Psoas muscle (tissue), 8 donors: ENCODE measurements around the gene TBC1D19. TPM values are rescaled to one million over a fixed set of nuclear protein-coding genes. Genes with fewer than 3 reads are reported as not detected.
A peak's percentile ranks its signal among the peaks of the same experiment; 100 is the strongest.

ENCODE experiments used
- ATAC-seq, 4 donors: fragments of 200-7000 bp; cut with Tn5 transposase; one replicate each; pipeline ENCODE4 v1.9.1; 2020; ENCODE audit warnings: moderate library complexity in 3 of 4, mild to moderate bottlenecking in 2 of 4
- DNase-seq, 2 donors: peaks; one replicate each; pipeline ENCODE4 v3.0.0-alpha.2; 2020
- H3K27ac ChIP-seq: fragments of 200-600 bp; one replicate; pipeline ENCODE4 v1.8.0; 2022
- H3K27me3 ChIP-seq, 3 donors: fragments of 200-600 bp in 1 of 3; one replicate each; pipeline versions ENCODE4 v1.6.1 to v1.8.0; 2013 to 2022; ENCODE audit warnings: low read length in 2 of 3, mild to moderate bottlenecking in 2 of 3, moderate library complexity in 1 of 3; ENCODE audit not compliant: insufficient read depth in 3 of 3
- H3K36me3 ChIP-seq, 2 donors: fragments of 200-600 bp in 1 of 2; one replicate each; pipeline versions ENCODE4 v1.6.1 to v1.8.0; 2013 to 2022; ENCODE audit warnings: low read depth in 1 of 2, mild to moderate bottlenecking in 1 of 2, moderate library complexity in 1 of 2; ENCODE audit not compliant: insufficient read depth in 1 of 2
- H3K4me1 ChIP-seq: fragments of 200-600 bp; one replicate; pipeline ENCODE4 v1.8.0; 2022
- H3K4me3 ChIP-seq: fragments of 200-600 bp; one replicate; pipeline ENCODE4 v1.8.0; 2022; ENCODE audit warnings: mild to moderate bottlenecking
- H3K9me3 ChIP-seq: fragments of 200-600 bp; one replicate; pipeline ENCODE4 v1.8.0; 2022
- CTCF ChIP-seq: fragments of 200-600 bp; IDR thresholded peaks from one replicate; pipeline ENCODE4 v1.8.0; 2022; ENCODE audit warnings: antibody characterized with exemption
- WGBS, 3 donors: extraction: QIAGEN DNeasy Blood & Tissue Kit; methylation state at CpG; one replicate each; pipeline versions ENCODE4 v1.1.6 to v1.1.7; 2013; 5-methylcytosine and 5-hydroxymethylcytosine counted together
- intact Hi-C, 2 donors: fragments of 100-400 bp; cut with DNase I; formaldehyde crosslinking; loops; one replicate each; pipeline versions ENCODE4 v1.11.0 to v1.14.2; 2022
- polyA plus RNA-seq, 3 donors: library from polyadenylated mRNA; stranded (reverse); fragments of 200-250 nt; gene quantifications; one replicate each; pipeline ENCODE4 v1.2.3, GENCODE V29; 2013
- total RNA-seq, 4 donors: library from RNA; stranded (reverse); fragmentation: NEBNext Ultra II Directional in 2 of 4; extraction: Animal tissue kit (Norgen Biotek cat#: 25700) in 2 of 4; gene quantifications; one replicate each; pipeline versions ENCODE4 v1.2.1 to v1.2.4, GENCODE V29; 2021 to 2023
- donor health status: healthy with polysubstance abuse.
- donor health status: DM: no; HTN: no; CAD: no; lungs with moderate emphysema.
- donor health status: Bipolar disorder and iron deficiency.
- donor health status: healthy.
- donor health status: DM: yes; HTN: yes; CAD: no.
- donor health status: DM: no; HTN: no; CAD: no.
- donor health status: DM: no; HTN: no; CAD: no.
- donor health status: DM: yes; HTN: yes; CAD: no.

Gene TBC1D19
- total and polyA plus RNA-seq, 7 donors, result 1.0 to 8.2 (median 4.8) TPM

DNA sequence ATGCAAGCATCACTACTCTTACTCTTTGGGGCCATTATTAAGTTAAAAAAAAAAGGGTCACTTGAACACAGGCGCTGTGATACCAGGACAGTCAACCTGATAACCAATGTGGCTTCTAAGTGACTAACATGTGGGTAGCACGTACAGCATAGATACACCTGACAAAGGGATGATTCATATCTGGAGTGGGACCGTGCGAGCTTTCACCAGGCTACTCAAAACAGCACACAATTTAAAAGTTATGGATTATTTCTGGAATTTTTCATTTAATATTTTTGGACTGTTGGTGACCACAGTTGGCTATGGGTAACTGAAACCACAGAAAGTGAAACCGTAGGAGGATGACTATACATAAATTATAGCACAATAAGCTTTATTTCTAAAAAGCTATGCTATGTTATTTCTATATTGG, 162.9 kb downstream of the TBC1D19 start:
- intact Hi-C loops, result no loop called here
- Histone ChIP-seq H3K27me3 (no peaks in the 10 kb centered on the region), H3K27ac (no peak overlapping the region), H3K4me1 (peaks cover 20% of the 10 kb centered on the region), H3K4me3 (no peak overlapping the region), H3K36me3 (no peaks in the 10 kb centered on the region), H3K9me3 (no peaks in the 10 kb centered on the region)
- no peak for TF ChIP-seq CTCF
- ATAC-seq (no peak), DNase-seq (no peak)
- 84 to 93% (median 87%) methylated on average over 5 of the region's 5 CpGs for WGBS, 3 donors

DNA sequence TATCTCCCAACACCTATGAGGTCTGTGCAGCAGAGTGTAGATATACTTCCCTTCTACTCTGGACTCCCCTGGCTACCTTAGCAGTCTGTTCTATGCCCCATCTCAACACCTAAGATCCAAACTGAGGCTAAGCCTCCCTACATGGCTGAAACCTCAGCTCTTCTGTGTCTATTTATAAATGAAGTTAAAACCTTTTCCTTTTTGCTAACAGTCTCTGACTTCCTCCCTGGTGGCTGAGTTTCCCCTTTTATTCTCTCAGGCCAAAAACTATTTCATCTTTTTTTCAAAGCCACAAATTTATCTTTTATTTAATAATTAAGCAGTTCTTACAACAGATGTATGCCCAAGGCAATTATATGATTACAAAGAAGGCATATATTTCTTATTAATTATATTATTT, 164.9 kb downstream of the TBC1D19 start:
- ATAC-seq, result no peak
- Histone ChIP-seq H3K27ac (peak overlapping the region; percentile 76), H3K4me1 (peaks cover 22% of the 10 kb centered on the region), H3K9me3 (no peaks in the 10 kb centered on the region), H3K36me3 (no peaks in the 10 kb centered on the region), H3K27me3 (no peaks in the 10 kb centered on the region), H3K4me3 (no peak overlapping the region)
- no peak for DNase-seq
- no peak for TF ChIP-seq CTCF
- intact Hi-C loops, result no loop called here

GRCh38 chr4:26749867-26750266, 166.0 kb downstream of the TBC1D19 start:
- intact Hi-C loops, result loop anchor here (5.0 kb wide), 1 partner anchor 107 kb away; no protein-coding TSS in a partner anchor

GRCh38 chr4:26751004-26751403, 167.1 kb downstream of the TBC1D19 start:
- intact Hi-C loops, result loop anchor here (5.0 kb wide), 1 partner anchor 106 kb away; no protein-coding TSS in a partner anchor
- Histone ChIP-seq H3K4me3 (no peak overlapping the region), H3K27ac (peak overlapping the region; percentile 76), H3K9me3 (no peaks in the 10 kb centered on the region), H3K36me3 (no peaks in the 10 kb centered on the region), H3K4me1 (peaks cover 33% of the 10 kb centered on the region), H3K27me3 (no peaks in the 10 kb centered on the region)
- no peak for TF ChIP-seq CTCF
- ATAC-seq, result peak in 2 of 4 donors; percentile 48 to 58
- DNase-seq, result no peak

More at GRCh38 chr4:26749867-26750266, 166.0 kb downstream of the TBC1D19 start:
- H3K9me3 ChIP-seq, result no peaks in the 10 kb centered on the region
- H3K27ac ChIP-seq, result peak overlapping the region; percentile 76
- no peak overlapping the region for H3K4me3 ChIP-seq
- 57 to 82% (median 73%) methylated on average over 2 of the region's 2 CpGs for WGBS, 3 donors
- no peaks in the 10 kb centered on the region for H3K27me3 ChIP-seq
- peaks cover 31% of the 10 kb centered on the region for H3K4me1 ChIP-seq
- DNase-seq, result no peak
- TF ChIP-seq CTCF, result no peak
- ATAC-seq, result no peak
- no peaks in the 10 kb centered on the region for H3K36me3 ChIP-seq

GRCh38 chr4:26751838-26752237, 168.0 kb downstream of the TBC1D19 start:
- no peak for DNase-seq
- TF ChIP-seq CTCF, result no peak
- 39 to 53% (median 40%) methylated on average over 1 of the region's 1 CpG for WGBS, 3 donors
- peak overlapping the region; percentile 76 for H3K27ac ChIP-seq
- no peaks in the 10 kb centered on the region for H3K27me3 ChIP-seq
- H3K9me3 ChIP-seq, result no peaks in the 10 kb centered on the region
- ATAC-seq, result peak in 1 of 4 donors; percentile 37
- no peaks in the 10 kb centered on the region for H3K36me3 ChIP-seq
- H3K4me3 ChIP-seq, result no peak overlapping the region
- intact Hi-C loops, result loop anchor here (5.0 kb wide), 1 partner anchor 105 kb away; no protein-coding TSS in a partner anchor
- peaks cover 33% of the 10 kb centered on the region for H3K4me1 ChIP-seq
